Neuronal stem cell (in vitro differentiated cells): ENCODE measurements around the gene ZSWIM1.

ENCODE experiments used
- DNase-seq: peaks from one replicate; pipeline ENCODE4 v3.0.0-alpha.2; 2013; ENCODE audit warnings: low spot score
- H2AFZ ChIP-seq: one replicate; pipeline ENCODE4 v1.6.1; 2013; ENCODE audit warnings: mild to moderate bottlenecking, low read length, inconsistent platforms
- H2AK5ac ChIP-seq: 2 replicates; pipeline ENCODE4 v1.6.1; 2013; ENCODE audit warnings: low read depth, mild to moderate bottlenecking, inconsistent platforms, low read length, moderate library complexity, mixed read lengths
- H2BK120ac ChIP-seq: 2 replicates; pipeline ENCODE4 v1.6.1; 2013; ENCODE audit warnings: low read depth, mild to moderate bottlenecking, inconsistent platforms, low read length, moderate library complexity, mixed read lengths
- H2BK12ac ChIP-seq: one replicate; pipeline ENCODE4 v1.6.1; 2013; ENCODE audit warnings: low read length, inconsistent platforms
- H2BK15ac ChIP-seq: 2 replicates; pipeline ENCODE4 v1.6.1; 2013; ENCODE audit warnings: mild to moderate bottlenecking, low read length, inconsistent platforms, mixed read lengths
- H2BK5ac ChIP-seq: one replicate; pipeline ENCODE4 v1.6.1; 2013; ENCODE audit warnings: inconsistent platforms, mild to moderate bottlenecking, low read length, moderate library complexity
- H3K14ac ChIP-seq: one replicate; pipeline ENCODE4 v1.6.1; 2013; ENCODE audit warnings: low read length, inconsistent platforms
- H3K18ac ChIP-seq: 2 replicates; pipeline ENCODE4 v1.6.1; 2013; ENCODE audit warnings: low read length, inconsistent platforms
- H3K23ac ChIP-seq: 2 replicates; pipeline ENCODE4 v1.6.1; 2013; ENCODE audit warnings: low read depth, mild to moderate bottlenecking, mixed read lengths, low read length, inconsistent platforms; ENCODE audit not compliant: poor library complexity
- H3K27ac ChIP-seq: replicated peaks from 3 replicates; pipeline ENCODE4 v1.5.1; 2013; ENCODE audit warnings: low read length, inconsistent platforms
- H3K27me3 ChIP-seq, 3 experiments: 2 replicates each; pipeline ENCODE4 v1.6.1; 2013; ENCODE audit warnings: low read length in 3 of 3, mild to moderate bottlenecking in 2 of 3, inconsistent platforms in 1 of 3, low read depth in 1 of 3, mixed read lengths in 1 of 3, moderate library complexity in 1 of 3; ENCODE audit not compliant: control insufficient read depth in 3 of 3, insufficient read depth in 3 of 3
- H3K36me3 ChIP-seq, 2 donors: replicated peaks in 1 of 2; 2 replicates each; pipeline ENCODE4 v1.6.1; 2013; ENCODE audit warnings: low read length in 2 of 2; ENCODE audit not compliant: control insufficient read depth in 2 of 2, insufficient read depth in 2 of 2
- H3K4ac ChIP-seq: 2 replicates; pipeline ENCODE4 v1.6.1; 2013; ENCODE audit warnings: inconsistent platforms, mild to moderate bottlenecking, low read length, moderate library complexity
- H3K4me1 ChIP-seq, 2 donors: 1 replicate in 1 of 2; 2 replicates in 1 of 2; pipeline ENCODE4 v1.6.1; 2013; ENCODE audit warnings: low read length in 2 of 2, low read depth in 1 of 2; ENCODE audit not compliant: control insufficient read depth in 2 of 2, insufficient read depth in 1 of 2
- H3K4me2 ChIP-seq: one replicate; pipeline ENCODE4 v1.6.1; 2013; ENCODE audit warnings: mild to moderate bottlenecking, low read length, inconsistent platforms; ENCODE audit not compliant: insufficient read depth, poor library complexity, severe bottlenecking
- H3K4me3 ChIP-seq, 2 donors: 2 replicates each; pipeline ENCODE4 v1.5.1; 2013; ENCODE audit warnings: low read length in 2 of 2, mild to moderate bottlenecking in 2 of 2, inconsistent platforms in 1 of 2, moderate library complexity in 1 of 2
- H3K79me1 ChIP-seq: one replicate; pipeline ENCODE4 v1.6.1; 2013; ENCODE audit warnings: low read depth, mild to moderate bottlenecking, inconsistent platforms, low read length, moderate library complexity
- H3K9ac ChIP-seq: one replicate; pipeline ENCODE4 v1.6.1; 2013; ENCODE audit warnings: mild to moderate bottlenecking, low read depth, low read length, inconsistent platforms; ENCODE audit not compliant: poor library complexity
- H3K9me3 ChIP-seq, 2 donors: replicated peaks in 1 of 2; 2 replicates each; pipeline versions ENCODE3 to v1.6.1; 2013; ENCODE audit warnings: low read length in 2 of 2, mild to moderate bottlenecking in 2 of 2, inconsistent platforms in 1 of 2, low read depth in 1 of 2, mixed read lengths in 1 of 2, moderate library complexity in 1 of 2; ENCODE audit not compliant: control insufficient read depth in 2 of 2, insufficient read depth in 1 of 2
- H4K8ac ChIP-seq: one replicate; pipeline ENCODE4 v1.6.1; 2013; ENCODE audit warnings: low read depth, mild to moderate bottlenecking, inconsistent platforms, low read length, moderate library complexity
- H4K91ac ChIP-seq: one replicate; pipeline ENCODE4 v1.6.1; 2013; ENCODE audit warnings: low read length, low read depth, mild to moderate bottlenecking, inconsistent platforms; ENCODE audit not compliant: poor library complexity
- WGBS, 2 donors: extraction: QIAGEN DNeasy Blood & Tissue Kit; methylation state at CpG; one replicate each; pipeline ENCODE4 v1.1.7; 2013; ENCODE audit warnings: missing lambda C conversion rate in 2 of 2, mixed read lengths in 1 of 2; ENCODE audit not compliant: insufficient read length in 2 of 2, insufficient replicate concordance in 1 of 2; ENCODE audit errors: extremely low coverage in 2 of 2; 5-methylcytosine and 5-hydroxymethylcytosine counted together

ZSWIM1 gene

GRCh38 chr20:45912344-45912682 lies 31.3 kb downstream of the ZSWIM1 start:
- Histone ChIP-seq H2AFZ (peak overlapping the region; percentile 92), H2BK120ac (no peak overlapping the region), H3K27me3 (no peaks in the 10 kb centered on the region), H3K18ac (peak overlapping the region; percentile 84), H3K9ac (no peak overlapping the region), H3K4me3 (peak overlapping the region; percentile 54 to 68), H2BK15ac (peak overlapping the region; percentile 20), H3K4me2 (peak overlapping the region; percentile 90), H2BK12ac (no peak overlapping the region), H3K14ac (no peak overlapping the region), H3K4me1 (peaks cover 6 to 12% of the 10 kb centered on the region in 2 donors), H2AK5ac (no peak overlapping the region), H2BK5ac (no peak overlapping the region), H3K23ac (no peak overlapping the region), H4K8ac (no peak overlapping the region), H3K36me3 (peaks cover 18 to 29% of the 10 kb centered on the region in 2 donors), H3K9me3 (no peaks in the 10 kb centered on the region), H3K4ac (no peak overlapping the region), H3K27ac (no peak overlapping the region), H3K79me1 (no peaks in the 10 kb centered on the region), H4K91ac (no peak overlapping the region)
- WGBS, 2 donors, result no CpG with 5 or more reads among the region's 4 CpGs
- DNase-seq, result no peak

DNA sequence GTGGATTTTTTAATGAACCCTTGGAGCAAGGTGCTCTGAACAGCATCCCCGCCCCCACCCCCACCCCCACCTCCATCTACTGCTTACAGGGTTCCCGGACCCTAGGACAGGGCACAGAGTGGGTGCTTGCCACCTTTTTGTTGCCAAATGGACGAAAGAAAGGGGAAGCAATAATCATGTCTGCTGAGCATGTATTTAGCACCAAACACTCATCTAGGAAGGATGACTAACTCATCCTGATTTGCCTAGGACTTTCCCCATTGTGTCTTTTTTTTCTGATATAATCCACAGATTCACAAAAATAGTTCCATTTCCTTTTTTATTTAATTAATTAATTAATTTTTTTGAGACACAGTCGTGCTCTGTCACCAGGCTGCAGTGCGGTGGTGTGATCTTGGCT lies 32.1 kb downstream of the ZSWIM1 start:
- H3K4me2 ChIP-seq, result no peak overlapping the region
- H3K9me3 ChIP-seq, result no peaks in the 10 kb centered on the region
- no peaks in the 10 kb centered on the region for H3K79me1 ChIP-seq
- no peak overlapping the region for H3K23ac ChIP-seq
- no peak for DNase-seq
- H4K8ac ChIP-seq, result no peak overlapping the region
- H2BK12ac ChIP-seq, result no peak overlapping the region
- no peak overlapping the region for H3K9ac ChIP-seq
- no peak overlapping the region for H2BK5ac ChIP-seq
- peaks cover 10 to 21% of the 10 kb centered on the region in 2 donors for H3K36me3 ChIP-seq
- no peak overlapping the region for H3K18ac ChIP-seq
- H3K4me1 ChIP-seq, result peaks cover 6 to 12% of the 10 kb centered on the region in 2 donors
- no CpG with 5 or more reads among the region's 5 CpGs for WGBS, 2 donors
- H3K14ac ChIP-seq, result no peak overlapping the region
- H3K27me3 ChIP-seq, result no peaks in the 10 kb centered on the region
- no peak overlapping the region for H2AFZ ChIP-seq
- no peak overlapping the region for H3K27ac ChIP-seq
- no peak overlapping the region for H3K4ac ChIP-seq
- no peak overlapping the region for H4K91ac ChIP-seq
- H2BK15ac ChIP-seq, result no peak overlapping the region
- no peak overlapping the region for H3K4me3 ChIP-seq
- H2BK120ac ChIP-seq, result no peak overlapping the region
- H2AK5ac ChIP-seq, result no peak overlapping the region

DNA sequence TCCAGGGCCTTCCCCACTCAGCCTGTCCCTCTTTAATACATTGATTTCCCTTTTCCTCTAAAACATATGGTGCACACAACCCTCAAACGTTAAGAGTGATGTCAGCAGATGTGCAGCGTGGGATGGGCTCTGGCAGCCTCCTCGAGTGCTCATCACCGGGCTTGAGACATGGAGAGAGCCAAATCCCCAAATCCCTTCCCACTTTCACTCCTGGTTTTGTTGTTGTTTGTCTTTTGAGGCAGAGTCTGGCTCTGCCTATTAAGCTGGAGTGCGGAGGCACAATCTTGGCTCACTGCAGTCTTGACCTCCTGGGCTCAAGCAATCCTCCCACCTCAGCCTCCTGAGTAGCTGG lies 36.7 kb downstream of the ZSWIM1 start:
- H3K9ac ChIP-seq, result no peak overlapping the region
- DNase-seq, result no peak
- no peak overlapping the region for H3K4me2 ChIP-seq
- H3K27me3 ChIP-seq, result peaks cover 0 to 3% (median 0%) of the 10 kb centered on the region in 3 experiments
- no peak overlapping the region for H2BK5ac ChIP-seq
- no peak overlapping the region for H3K27ac ChIP-seq
- no peak overlapping the region for H3K23ac ChIP-seq
- H2BK120ac ChIP-seq, result no peak overlapping the region
- no peak overlapping the region for H4K8ac ChIP-seq
- WGBS, 2 donors, result no CpG with 5 or more reads among the region's 5 CpGs
- no peak overlapping the region for H4K91ac ChIP-seq
- H3K79me1 ChIP-seq, result no peaks in the 10 kb centered on the region
- no peak overlapping the region for H3K14ac ChIP-seq
- H3K4ac ChIP-seq, result no peak overlapping the region
- H2AFZ ChIP-seq, result peak overlapping the region; percentile 75
- H2BK15ac ChIP-seq, result no peak overlapping the region
- H3K4me1 ChIP-seq, result peaks cover 0 to 8% of the 10 kb centered on the region in 2 donors
- no peak overlapping the region for H3K18ac ChIP-seq
- H2AK5ac ChIP-seq, result no peak overlapping the region
- no peaks in the 10 kb centered on the region for H3K9me3 ChIP-seq
- no peak overlapping the region for H2BK12ac ChIP-seq
- H3K4me3 ChIP-seq, result no peak overlapping the region
- no peaks in the 10 kb centered on the region for H3K36me3 ChIP-seq

DNA sequence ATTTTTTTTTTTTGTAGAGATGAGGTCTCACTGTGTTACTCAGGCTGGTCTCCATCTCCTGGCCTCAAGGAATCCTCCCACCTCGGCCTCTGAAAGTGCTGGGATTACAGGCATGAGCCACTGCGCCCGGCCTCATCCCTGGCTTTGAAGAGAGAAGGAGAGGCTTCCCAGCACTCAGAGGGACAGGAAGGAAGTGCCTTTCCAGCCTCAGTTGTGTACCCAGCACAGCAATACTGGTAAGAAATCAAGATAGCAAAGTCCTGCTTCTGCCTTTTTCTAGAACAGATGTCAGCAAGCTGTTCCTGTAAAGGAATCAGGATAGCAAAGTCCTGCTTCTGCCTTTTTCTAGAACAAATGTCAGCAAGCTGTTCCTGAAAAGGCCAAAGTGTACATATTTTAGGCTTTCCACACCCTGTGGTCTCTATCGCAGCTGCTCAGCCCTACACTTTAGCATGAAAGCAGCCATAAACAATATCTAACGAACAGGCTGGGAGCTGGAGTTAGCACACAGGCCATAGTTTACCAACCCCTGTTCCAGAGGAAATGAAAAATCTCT lies 37.2 kb downstream of the ZSWIM1 start:
- Histone ChIP-seq H4K8ac (no peak overlapping the region), H3K79me1 (no peaks in the 10 kb centered on the region), H2BK120ac (no peak overlapping the region), H3K9ac (no peak overlapping the region), H3K14ac (no peak overlapping the region), H3K27me3 (peaks cover 0 to 3% (median 0%) of the 10 kb centered on the region in 3 experiments), H3K27ac (no peak overlapping the region), H2BK5ac (no peak overlapping the region), H3K18ac (no peak overlapping the region), H4K91ac (no peak overlapping the region), H3K9me3 (no peaks in the 10 kb centered on the region), H3K4ac (no peak overlapping the region), H3K36me3 (no peaks in the 10 kb centered on the region), H3K4me3 (no peak overlapping the region), H2AK5ac (no peak overlapping the region), H3K4me1 (peaks cover 0 to 8% of the 10 kb centered on the region in 2 donors), H3K23ac (no peak overlapping the region), H2AFZ (peak overlapping the region; percentile 75), H2BK12ac (no peak overlapping the region), H2BK15ac (no peak overlapping the region), H3K4me2 (no peak overlapping the region)
- no peak for DNase-seq
- WGBS, 2 donors, result no CpG with 5 or more reads among the region's 5 CpGs
